Keratinocyte (primary cell): ENCODE measurements around the gene KCTD1. TPM values are rescaled to one million over a fixed set of nuclear protein-coding genes. Genes with fewer than 3 reads are reported as not detected.

Experiments used
- DNase-seq: peaks from one replicate; pipeline ENCODE4 v3.0.0-alpha.2; 2011; ENCODE audit warnings: low read depth, missing footprints, low spot score
- FAIRE-seq: peaks from 2 replicates; lab custom pipeline; 2011; peaks lifted over from hg19 to GRCh38; lab: Jason Lieb, UNC
- H2AFZ ChIP-seq: 2 replicates; pipeline ENCODE4 v1.6.0; 2012; ENCODE audit warnings: low read length, control low read depth, inconsistent platforms; ENCODE audit not compliant: control insufficient read depth
- H3K27ac ChIP-seq: 2 replicates; pipeline ENCODE4 v1.5.1; 2011; ENCODE audit warnings: low read length; ENCODE audit not compliant: control insufficient read depth, insufficient read depth
- H3K27me3 ChIP-seq: 3 replicates; pipeline ENCODE4 v1.6.0; 2011; ENCODE audit warnings: low read length; ENCODE audit not compliant: control insufficient read depth, insufficient read depth; ENCODE audit errors: extremely low read depth
- H3K36me3 ChIP-seq, 2 experiments: 2 replicates in 1 of 2; 3 replicates in 1 of 2; pipeline ENCODE4 v1.5.1; 2011; ENCODE audit warnings: low read length in 2 of 2, mild to moderate bottlenecking in 1 of 2; ENCODE audit not compliant: control insufficient read depth in 2 of 2, insufficient read depth in 2 of 2; ENCODE audit errors: extremely low read depth in 1 of 2
- H3K4me1 ChIP-seq: 3 replicates; pipeline ENCODE4 v1.5.1; 2011; ENCODE audit warnings: low read length; ENCODE audit not compliant: control insufficient read depth, insufficient read depth; ENCODE audit errors: extremely low read depth
- H3K4me2 ChIP-seq: 3 replicates; pipeline ENCODE4 v1.6.0; 2011; ENCODE audit warnings: low read depth, low read length; ENCODE audit not compliant: control insufficient read depth, insufficient read depth; ENCODE audit errors: extremely low read depth
- H3K4me3 ChIP-seq, 3 experiments: fragments of 200-600 bp in 1 of 3; sonication (generic) in 1 of 3; 2 replicates in 2 of 3; 3 replicates in 1 of 3; pipeline ENCODE4 v1.5.1; 2011 to 2016; ENCODE audit warnings: low read length in 3 of 3, mild to moderate bottlenecking in 3 of 3, control low read depth in 2 of 3, inconsistent platforms in 1 of 3, low read depth in 1 of 3, mixed read lengths in 1 of 3, mixed run types in 1 of 3, moderate library complexity in 1 of 3; ENCODE audit not compliant: control insufficient read depth in 2 of 3, insufficient read depth in 2 of 3; ENCODE audit errors: extremely low read depth in 1 of 3
- H3K79me2 ChIP-seq: 2 replicates; pipeline ENCODE4 v1.6.0; 2012; ENCODE audit warnings: low read length; ENCODE audit not compliant: control insufficient read depth, insufficient read depth
- H3K9ac ChIP-seq: 3 replicates; pipeline ENCODE4 v1.6.0; 2011; ENCODE audit warnings: low read length; ENCODE audit not compliant: control insufficient read depth, insufficient read depth; ENCODE audit errors: extremely low read depth
- H3K9me1 ChIP-seq: 3 replicates; pipeline ENCODE4 v1.6.0; 2011; ENCODE audit warnings: low read length; ENCODE audit not compliant: control insufficient read depth, insufficient read depth; ENCODE audit errors: extremely low read depth
- H3K9me3 ChIP-seq: 2 replicates; pipeline ENCODE4 v1.5.1; 2012; ENCODE audit warnings: low read depth, low read length; ENCODE audit not compliant: control insufficient read depth
- H4K20me1 ChIP-seq: 3 replicates; pipeline ENCODE4 v1.6.0; 2011; ENCODE audit warnings: low read length; ENCODE audit not compliant: control insufficient read depth, insufficient read depth; ENCODE audit errors: extremely low read depth
- EZH2 ChIP-seq: IDR thresholded peaks from one replicate; pipeline ENCODE4 v1.6.1; 2012; ENCODE audit warnings: inconsistent platforms, mild to moderate bottlenecking, low read length, moderate library complexity
- dilution Hi-C: fragments of 300-500 bp; cut with MboI; formaldehyde crosslinking; loops from one replicate; pipeline ENCODE4 v1.7.0; 2020; ENCODE audit warnings: low sequenced_read_pairs; ENCODE audit not compliant: extremely low pct_ligation_motif_present
- polyA plus RNA-seq, 5 experiments: library from polyadenylated mRNA; depleted of rRNA in 3 of 5; stranded (reverse) in 3 of 5; stranded (forward) in 1 of 5; unstranded in 1 of 5; fragments of >200 nt; gene quantifications; 1 replicate in 1 of 5; 2 replicates in 3 of 5; 3 replicates in 1 of 5; pipeline versions ENCODE4 v1.2.1 to v1.2.3, GENCODE V29; 2011 to 2012; ENCODE audit warnings: missing spikeins in 2 of 5, low read depth in 1 of 5, low replicate concordance in 1 of 5
- TF ChIP-seq, protein P1 (sequence below), 3 experiments: IDR thresholded peaks in 1 of 3; conservative IDR thresholded peaks in 1 of 3; optimal IDR thresholded peaks in 1 of 3; 2 replicates in 2 of 3; 3 replicates in 1 of 3; pipeline versions ENCODE3 to v1.5.1; 2011; ENCODE audit warnings: low read length in 3 of 3, mild to moderate bottlenecking in 3 of 3, moderate library complexity in 2 of 3, control low read depth in 1 of 3, inconsistent platforms in 1 of 3; ENCODE audit not compliant: insufficient read depth in 2 of 3; ENCODE audit errors: extremely low read depth in 1 of 3

Gene KCTD1
- polyA plus RNA-seq, 1 donor (not counting 4 experiments of a cell fraction or from before 2014, with no cell fraction given) = 32.1 TPM

DNA sequence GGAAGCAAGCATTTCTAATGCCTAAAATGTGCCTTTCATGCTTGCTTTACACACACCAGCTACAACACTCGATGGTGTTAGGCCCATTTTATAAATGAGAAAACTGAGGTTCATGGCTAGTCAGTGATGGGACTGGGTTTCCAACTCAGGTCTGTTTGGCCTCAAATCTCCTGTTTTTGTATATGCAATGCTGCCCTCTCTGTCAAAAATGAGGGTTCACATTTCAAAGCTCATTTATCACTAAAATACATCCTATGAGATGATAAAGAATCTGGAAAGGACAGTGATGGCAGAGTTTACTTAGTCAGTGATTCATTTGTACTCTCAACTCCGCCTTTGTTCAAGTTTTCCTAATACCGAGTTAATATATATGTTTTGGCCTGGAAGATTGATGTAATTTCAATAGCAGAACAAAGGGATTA lies 92.3 kb downstream of the KCTD1 start:
- no peak overlapping the region for H3K9ac ChIP-seq
- H3K4me2 ChIP-seq = no peak overlapping the region
- peaks cover 17% of the 10 kb centered on the region for H3K4me1 ChIP-seq
- H3K36me3 ChIP-seq = peaks cover 8 to 15% of the 10 kb centered on the region in 2 experiments
- DNase-seq = no peak
- no peaks in the 10 kb centered on the region for H4K20me1 ChIP-seq
- H3K27me3 ChIP-seq = no peaks in the 10 kb centered on the region
- FAIRE-seq = no peak
- dilution Hi-C loops = no loop called here
- H2AFZ ChIP-seq = no peak overlapping the region
- H3K9me3 ChIP-seq = no peaks in the 10 kb centered on the region
- H3K4me3 ChIP-seq = no peak overlapping the region
- no peak for TF ChIP-seq EZH2
- H3K9me1 ChIP-seq = no peaks in the 10 kb centered on the region
- H3K27ac ChIP-seq = no peak overlapping the region
- H3K79me2 ChIP-seq = no peaks in the 10 kb centered on the region

DNA sequence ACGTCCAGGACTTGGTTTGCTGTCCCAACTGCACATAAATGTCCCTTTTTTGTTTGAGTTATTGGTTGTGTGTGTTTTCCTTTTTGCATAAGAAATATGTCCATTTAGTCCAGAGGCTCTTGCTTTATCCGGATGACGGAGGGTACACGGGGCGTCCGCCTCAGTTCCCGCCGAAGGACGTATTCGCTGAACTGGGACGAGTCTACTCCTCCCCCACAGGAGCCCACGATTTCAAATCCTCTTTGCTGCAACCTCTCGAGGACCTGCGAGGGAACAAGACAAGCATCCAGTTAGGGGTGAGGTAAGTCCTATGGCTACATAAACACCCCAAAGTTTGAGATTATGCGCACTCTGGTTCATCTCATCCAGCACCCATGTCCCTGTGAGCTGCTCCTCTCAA lies 92.7 kb downstream of the KCTD1 start:
- Histone ChIP-seq H3K9me3 (no peaks in the 10 kb centered on the region), H3K9me1 (no peaks in the 10 kb centered on the region), H3K27ac (no peak overlapping the region), H4K20me1 (no peaks in the 10 kb centered on the region), H3K27me3 (no peaks in the 10 kb centered on the region), H3K4me3 (no peak overlapping the region), H3K4me1 (peaks cover 13% of the 10 kb centered on the region), H3K9ac (no peak overlapping the region), H2AFZ (no peak overlapping the region), H3K4me2 (no peak overlapping the region), H3K79me2 (no peaks in the 10 kb centered on the region), H3K36me3 (peaks cover 8 to 15% of the 10 kb centered on the region in 2 experiments)
- no peak for FAIRE-seq
- TF ChIP-seq EZH2 = no peak
- TF ChIP-seq, protein P1, sequence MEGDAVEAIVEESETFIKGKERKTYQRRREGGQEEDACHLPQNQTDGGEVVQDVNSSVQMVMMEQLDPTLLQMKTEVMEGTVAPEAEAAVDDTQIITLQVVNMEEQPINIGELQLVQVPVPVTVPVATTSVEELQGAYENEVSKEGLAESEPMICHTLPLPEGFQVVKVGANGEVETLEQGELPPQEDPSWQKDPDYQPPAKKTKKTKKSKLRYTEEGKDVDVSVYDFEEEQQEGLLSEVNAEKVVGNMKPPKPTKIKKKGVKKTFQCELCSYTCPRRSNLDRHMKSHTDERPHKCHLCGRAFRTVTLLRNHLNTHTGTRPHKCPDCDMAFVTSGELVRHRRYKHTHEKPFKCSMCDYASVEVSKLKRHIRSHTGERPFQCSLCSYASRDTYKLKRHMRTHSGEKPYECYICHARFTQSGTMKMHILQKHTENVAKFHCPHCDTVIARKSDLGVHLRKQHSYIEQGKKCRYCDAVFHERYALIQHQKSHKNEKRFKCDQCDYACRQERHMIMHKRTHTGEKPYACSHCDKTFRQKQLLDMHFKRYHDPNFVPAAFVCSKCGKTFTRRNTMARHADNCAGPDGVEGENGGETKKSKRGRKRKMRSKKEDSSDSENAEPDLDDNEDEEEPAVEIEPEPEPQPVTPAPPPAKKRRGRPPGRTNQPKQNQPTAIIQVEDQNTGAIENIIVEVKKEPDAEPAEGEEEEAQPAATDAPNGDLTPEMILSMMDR (optimal IDR thresholded peaks at IDR 0.05 in 1 of 3, IDR thresholded peaks at IDR 0.05 in 1 of 3, conservative IDR thresholded peaks at IDR 0.05 in 1 of 3; ENCODE audit: extremely low read depth in 1 of 3, insufficient read depth in 2 of 3, low read length in 3 of 3) = no peak
- DNase-seq = no peak
- dilution Hi-C loops = no loop called here

DNA sequence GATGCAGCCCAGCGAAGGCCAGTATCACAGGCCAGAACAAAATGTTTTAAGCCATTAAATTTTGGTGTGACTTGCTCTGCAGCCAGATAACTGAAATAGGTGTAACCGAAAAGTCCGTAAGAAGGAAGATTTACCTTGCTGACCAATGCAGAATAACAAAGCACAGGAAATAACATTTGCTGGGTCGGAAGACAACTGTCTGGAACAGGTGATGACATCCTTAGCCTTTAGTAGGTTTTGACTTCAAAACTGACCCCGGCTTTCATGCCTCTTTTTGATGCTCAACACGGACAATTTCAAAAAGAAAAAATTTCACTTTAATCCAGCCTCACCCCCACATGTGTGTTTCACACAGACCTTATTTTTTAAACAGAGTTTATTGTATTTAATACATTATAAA lies 93.7 kb downstream of the KCTD1 start:
- Histone ChIP-seq H4K20me1 (no peaks in the 10 kb centered on the region), H3K4me3 (no peak overlapping the region), H3K36me3 (peaks cover 8 to 11% of the 10 kb centered on the region in 2 experiments), H3K9me3 (no peaks in the 10 kb centered on the region), H3K27ac (no peak overlapping the region), H2AFZ (no peak overlapping the region), H3K4me2 (no peak overlapping the region), H3K9ac (no peak overlapping the region), H3K4me1 (peaks cover 7% of the 10 kb centered on the region), H3K79me2 (no peaks in the 10 kb centered on the region), H3K9me1 (no peaks in the 10 kb centered on the region), H3K27me3 (no peaks in the 10 kb centered on the region)
- DNase-seq (no peak), FAIRE-seq (no peak)
- dilution Hi-C loops = no loop called here
- no peak for TF ChIP-seq EZH2
- TF ChIP-seq, protein P1 (optimal IDR thresholded peaks at IDR 0.05 in 1 of 3, IDR thresholded peaks at IDR 0.05 in 1 of 3, conservative IDR thresholded peaks at IDR 0.05 in 1 of 3; ENCODE audit: extremely low read depth in 1 of 3, insufficient read depth in 2 of 3, low read length in 3 of 3) = no peak
